GM19239 (cell line): ENCODE measurements around the gene CDK3.
"Not testable (repeated sequence)": the region's sequence is repeated elsewhere in the genome, so short reads cannot be mapped to it uniquely, and the experiment has no call there.

Source experiments
- DNase-seq: peaks from one replicate; pipeline ENCODE4 v3.0.0; 2011; ENCODE audit warnings: low spot score; ENCODE audit not compliant: insufficient read length
- FAIRE-seq: peaks from 2 replicates; lab custom pipeline; 2011; peaks lifted over from hg19 to GRCh38; lab: Jason Lieb, UNC

Gene CDK3

GRCh38 chr17:76034428-76035350 is 34.0 kb downstream of the CDK3 start:
- no peak for FAIRE-seq
- DNase-seq: no peak

DNA sequence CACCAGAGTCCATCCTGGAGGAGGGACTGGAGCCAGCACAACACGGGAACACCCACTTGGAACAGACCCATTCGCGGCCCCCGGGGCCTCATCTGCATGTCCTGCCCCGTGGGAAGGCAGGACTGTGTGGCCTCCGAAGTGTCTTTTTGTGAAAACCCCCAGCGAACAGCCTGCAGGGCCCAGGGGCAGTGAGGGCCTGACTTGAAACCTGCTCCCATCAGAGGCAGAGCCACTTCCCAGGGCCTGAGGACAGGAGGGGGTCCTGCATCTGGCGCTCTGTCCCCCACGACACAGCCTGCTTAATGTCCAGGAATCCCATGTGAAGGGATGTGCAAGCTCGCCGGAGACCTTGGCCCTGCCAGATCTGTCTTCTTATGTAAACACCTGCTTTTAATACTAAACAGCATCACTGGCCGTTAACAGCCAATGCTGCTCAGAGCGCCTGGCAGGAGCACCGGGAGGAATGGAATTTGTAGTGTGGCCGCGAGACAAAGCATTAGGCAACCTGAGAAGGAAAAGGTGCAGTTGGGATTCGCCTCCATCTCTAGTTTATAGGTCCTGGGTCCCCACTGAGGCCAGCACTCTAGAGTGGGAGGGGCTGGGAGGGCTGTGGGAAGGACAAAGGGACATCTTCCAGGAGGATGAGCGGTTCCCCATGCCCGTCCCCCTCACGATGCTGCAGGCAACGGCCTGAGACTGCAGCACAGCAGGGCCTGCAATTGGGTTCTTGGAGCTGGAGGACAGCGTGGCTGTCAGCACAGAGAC is 36.0 kb downstream of the CDK3 start:
- DNase-seq (no peak), FAIRE-seq (no peak)

- FAIRE-seq (no peak), DNase-seq (no peak)
Observed at GRCh38 chr17:76038050-76038449, 37.4 kb downstream of the CDK3 start.

DNA sequence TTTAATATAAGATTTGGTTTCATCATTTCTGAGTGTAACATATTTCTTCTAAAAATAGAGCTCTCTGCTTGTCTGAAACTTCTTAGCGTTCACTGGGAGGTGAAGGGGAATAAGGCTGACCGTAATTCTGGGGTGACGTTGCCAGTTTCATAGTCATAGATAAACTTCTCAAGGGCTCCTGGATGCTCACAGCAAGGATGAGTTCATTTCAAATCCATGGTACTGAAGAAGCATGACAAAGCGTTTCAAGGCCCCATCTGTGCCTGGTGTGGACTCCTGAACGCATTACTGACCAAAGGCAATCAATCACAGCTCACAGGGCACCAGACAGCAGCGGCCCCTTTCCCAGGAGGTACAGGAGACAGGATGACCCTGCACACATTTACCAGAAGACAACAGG is 38.5 kb downstream of the CDK3 start:
- no peak for DNase-seq
- FAIRE-seq: no peak

DNA sequence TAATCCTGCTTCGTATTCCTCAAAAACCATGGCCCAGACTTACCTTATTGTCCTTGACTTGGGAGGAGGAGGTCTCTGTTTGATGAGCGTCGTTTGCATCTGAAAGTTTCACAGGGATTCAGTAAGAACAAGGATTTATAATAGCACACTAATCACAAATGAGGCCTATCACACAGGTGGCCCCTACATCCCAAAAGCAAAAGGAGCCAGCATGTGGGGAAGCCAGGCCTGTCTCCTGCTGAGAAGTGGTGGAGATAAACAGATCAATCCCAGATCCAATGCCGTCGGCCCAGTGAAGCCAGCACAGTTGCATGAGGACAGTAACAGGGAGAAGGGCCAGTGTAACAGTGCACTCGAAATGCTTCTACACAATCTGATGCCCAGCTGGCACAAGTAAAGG is 39.7 kb downstream of the CDK3 start:
- FAIRE-seq: no peak
- no peak for DNase-seq

GRCh38 chr17:76042868-76043267 is 42.2 kb downstream of the CDK3 start:
- FAIRE-seq, DNase-seq: not testable (repeated sequence)

GRCh38 chr17:76044475-76045007 is 43.9 kb downstream of the CDK3 start:
- not testable (repeated sequence) for DNase-seq, FAIRE-seq

DNA sequence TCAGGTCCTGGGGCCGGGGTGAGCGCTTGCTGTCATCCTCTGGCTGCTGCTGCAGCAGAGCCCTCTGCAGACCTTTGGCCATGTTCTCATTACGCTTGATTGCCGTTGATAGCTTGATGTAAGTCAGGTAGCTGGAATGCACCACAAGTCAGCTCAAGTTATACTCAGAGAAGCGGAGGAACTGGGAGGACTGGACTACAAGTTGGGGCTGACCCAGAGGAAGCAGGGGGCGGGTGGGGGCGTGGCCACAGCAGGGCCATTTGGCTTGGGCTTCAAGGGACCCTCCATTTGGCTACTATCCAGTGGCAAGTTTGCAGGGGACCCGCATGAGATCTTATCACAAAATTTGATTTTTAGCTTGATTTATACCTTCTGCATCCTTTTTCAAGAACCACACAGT is 45.4 kb downstream of the CDK3 start:
- DNase-seq: no peak
- no peak for FAIRE-seq

GRCh38 chr17:76048025-76048605 is 47.5 kb downstream of the CDK3 start:
- DNase-seq (no peak), FAIRE-seq (no peak)

DNA sequence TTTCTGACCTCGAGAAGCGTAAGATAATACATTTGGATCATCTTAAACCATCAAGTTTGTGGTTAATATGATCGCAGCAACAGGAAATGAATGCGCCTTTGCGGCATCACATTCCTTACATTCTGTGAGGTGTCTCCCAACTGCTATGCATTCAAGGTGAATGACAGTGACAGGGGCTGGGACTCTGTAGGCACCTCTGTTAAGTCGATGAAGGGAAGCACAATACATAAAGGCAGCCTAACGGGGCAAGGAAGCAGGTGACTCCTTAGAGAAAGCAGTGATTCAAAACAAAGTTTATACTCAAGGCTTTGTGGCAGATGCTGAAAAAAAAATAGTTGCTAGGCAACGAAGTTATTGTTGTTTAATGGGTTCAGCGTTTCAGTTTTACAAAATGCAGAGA is 48.1 kb downstream of the CDK3 start:
- FAIRE-seq (no peak), DNase-seq (no peak)

DNA sequence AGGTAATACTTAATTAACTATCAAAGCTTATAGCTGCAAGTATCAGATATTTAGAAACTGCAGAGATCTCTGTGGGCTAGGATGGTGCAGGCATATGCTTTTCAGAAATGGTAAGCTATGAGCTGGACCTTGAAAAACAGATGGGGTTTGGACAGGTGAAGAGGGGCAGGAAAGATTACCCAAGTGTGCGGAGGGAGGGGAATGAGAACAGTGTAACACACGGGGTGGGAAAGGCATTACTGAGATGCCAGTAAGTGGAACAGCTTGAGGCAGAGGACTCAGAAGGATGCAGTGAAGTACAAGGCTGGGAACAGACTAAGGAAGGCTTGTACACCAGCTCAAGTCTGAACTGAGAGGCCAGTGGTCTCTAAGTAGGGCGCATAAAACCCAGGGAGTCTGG is 48.6 kb downstream of the CDK3 start:
- DNase-seq (no peak), FAIRE-seq (no peak)

- FAIRE-seq (no peak), DNase-seq (no peak)
Observed at GRCh38 chr17:76049836-76050537, 49.3 kb downstream of the CDK3 start.

DNA sequence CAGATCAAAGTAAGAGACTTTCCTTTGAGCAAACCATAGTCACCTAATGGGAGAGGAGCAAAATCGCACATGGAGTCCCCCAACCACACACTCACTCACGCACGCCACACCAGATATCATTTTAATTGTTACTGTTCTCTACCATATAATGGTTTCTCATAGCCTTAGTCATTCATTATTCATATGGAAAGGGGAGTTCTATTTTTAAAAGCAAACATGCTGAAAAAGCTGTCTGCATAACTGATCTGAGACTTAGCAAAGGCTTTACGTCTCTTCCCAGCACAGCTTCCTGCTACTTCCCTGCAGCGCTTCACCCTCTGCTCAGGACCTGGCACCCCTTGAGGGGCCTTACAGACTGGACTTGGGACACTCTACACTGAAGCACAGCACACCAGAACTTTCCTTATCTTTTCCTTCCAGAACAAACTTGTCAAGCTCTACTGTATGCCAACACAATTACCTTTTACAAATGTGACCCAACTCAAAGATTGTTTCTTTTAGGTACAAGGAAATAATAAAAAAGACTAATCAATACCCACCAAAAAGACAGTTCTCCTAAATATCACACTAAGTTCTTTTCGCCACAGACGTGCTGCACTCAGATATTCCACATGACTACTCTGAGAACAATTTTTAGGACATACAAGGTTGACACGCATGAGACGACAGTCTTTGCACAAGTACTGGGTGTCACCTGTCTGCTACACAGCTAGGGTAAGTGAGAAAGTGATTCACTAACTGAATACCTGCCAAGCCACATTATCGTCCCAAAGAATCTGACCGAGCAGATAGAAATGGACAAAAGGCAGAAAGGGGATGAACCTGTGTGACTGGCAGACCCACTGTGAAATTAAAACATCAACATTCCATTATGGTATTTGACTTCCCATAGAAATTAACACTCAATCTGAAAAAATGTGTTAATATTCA is 50.1 kb downstream of the CDK3 start:
- FAIRE-seq: no peak
- DNase-seq: no peak

- FAIRE-seq: no peak
- no peak for DNase-seq
Observed at GRCh38 chr17:76051561-76051960, 50.9 kb downstream of the CDK3 start.

DNA sequence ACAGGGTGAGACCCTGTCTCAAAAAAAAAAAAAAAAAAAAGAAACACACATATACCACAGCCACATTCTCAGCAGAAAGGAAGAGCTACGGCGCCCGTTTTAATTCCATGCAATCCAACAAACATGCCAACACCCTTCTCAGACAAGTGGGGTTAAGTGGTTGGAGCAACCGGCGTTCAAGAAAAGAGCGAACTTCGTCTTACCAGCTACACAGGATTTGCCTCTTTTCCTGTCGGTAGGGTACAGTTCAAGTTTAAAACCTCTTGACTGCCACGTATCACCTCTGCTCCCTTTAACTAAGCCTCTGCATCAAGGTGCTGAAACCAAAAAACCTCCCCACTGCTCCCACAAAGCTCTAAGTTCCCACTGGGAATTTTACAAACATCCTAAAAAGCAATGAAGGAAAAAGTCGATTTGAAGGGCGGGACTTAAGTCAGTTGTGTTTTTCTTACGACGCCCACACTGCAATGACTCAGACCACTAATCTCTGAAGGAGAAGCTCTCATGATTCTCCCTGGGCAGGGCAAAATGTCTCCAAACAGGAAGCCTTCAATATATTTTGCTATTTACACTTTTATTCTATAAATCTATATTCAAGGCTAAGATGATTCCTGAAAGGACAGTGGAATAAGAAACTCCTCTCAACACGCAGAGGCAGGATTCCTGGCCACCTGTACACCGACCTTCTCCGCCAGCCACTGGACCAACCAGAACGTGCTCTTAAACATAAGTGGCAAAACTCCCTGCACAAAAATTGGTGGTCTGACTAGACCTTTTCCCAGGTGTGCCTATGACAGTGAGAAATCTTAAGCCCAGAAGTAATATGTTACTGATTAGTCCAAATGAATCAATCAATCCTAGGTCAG is 52.8 kb downstream of the CDK3 start:
- no peak for DNase-seq
- FAIRE-seq: no peak

DNA sequence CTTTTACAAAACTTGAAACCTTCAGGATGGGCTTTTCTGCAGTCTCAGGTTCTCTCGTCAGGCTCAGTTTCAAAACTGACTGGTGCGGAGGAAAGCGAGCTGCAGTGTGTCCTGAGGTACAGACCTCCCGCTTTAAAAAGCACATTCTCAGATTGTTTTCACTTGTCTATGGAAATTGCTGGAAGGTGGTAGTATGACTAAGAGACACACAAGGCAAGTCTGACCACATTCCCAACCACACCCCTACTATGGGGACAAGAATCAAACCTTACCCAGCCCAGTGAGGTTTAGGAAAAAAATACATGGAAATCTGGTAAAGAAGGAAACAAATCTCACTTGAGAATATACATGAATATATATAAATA is 53.4 kb downstream of the CDK3 start:
- DNase-seq: no peak
- no peak for FAIRE-seq
